ENCODE results near the gene PRR7.
"Not testable (repeated sequence)": the region's sequence is repeated elsewhere in the genome, so short reads cannot be mapped to it uniquely, and the experiment has no call there.

PRR7 gene, protein sequence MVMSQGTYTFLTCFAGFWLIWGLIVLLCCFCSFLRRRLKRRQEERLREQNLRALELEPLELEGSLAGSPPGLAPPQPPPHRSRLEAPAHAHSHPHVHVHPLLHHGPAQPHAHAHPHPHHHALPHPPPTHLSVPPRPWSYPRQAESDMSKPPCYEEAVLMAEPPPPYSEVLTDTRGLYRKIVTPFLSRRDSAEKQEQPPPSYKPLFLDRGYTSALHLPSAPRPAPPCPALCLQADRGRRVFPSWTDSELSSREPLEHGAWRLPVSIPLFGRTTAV

DNA sequence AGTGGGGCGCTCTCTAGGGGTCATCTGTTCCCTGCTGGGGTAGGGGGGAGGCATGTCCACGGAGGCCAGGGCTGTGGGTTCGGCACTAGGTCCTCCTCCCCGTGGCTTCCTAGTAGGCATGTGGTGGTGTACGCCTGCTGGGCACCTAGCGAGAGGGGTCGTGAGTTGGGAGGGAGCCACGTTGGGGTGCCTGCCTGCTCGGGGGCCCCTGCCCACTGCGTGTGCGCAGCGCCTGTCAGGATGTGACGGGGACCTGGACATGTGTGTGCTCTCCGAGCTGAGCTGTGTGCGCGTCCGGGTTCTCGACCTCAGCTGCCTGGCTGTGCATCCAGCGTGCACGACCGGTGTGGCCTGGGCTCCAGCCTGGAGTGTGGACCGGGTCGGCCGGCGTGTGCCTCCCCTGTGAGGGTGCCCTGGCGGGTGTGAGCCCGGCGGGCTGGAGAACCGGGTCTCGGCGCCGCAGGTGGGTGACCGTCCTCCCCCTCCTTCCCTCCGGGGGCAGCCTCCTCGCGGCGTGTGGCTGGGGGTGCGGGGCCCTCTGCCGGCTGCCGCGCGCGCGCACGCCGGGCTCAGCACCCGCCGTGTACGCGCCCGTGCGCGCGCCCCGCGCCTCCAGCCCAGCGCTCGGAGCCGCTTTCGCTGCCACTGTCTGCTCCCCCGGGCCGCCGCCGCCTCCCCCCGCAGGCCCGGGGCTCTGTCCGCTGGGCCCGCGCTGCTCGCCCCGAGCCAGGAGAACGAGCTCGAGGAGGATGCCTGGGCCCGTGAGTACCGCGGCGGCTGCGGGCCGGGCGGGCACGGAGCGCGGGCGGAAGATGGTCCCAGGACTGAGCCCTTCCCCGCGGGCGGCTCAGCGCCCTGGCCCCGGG is at the start of gene PRR7:
PRR7 (plus strand) TSS at position 615 of the 866 bp plus-strand sequence. CDS start 8,254 bp downstream, outside the sequence.
- DNase-seq, result peak; percentile 40

DNA sequence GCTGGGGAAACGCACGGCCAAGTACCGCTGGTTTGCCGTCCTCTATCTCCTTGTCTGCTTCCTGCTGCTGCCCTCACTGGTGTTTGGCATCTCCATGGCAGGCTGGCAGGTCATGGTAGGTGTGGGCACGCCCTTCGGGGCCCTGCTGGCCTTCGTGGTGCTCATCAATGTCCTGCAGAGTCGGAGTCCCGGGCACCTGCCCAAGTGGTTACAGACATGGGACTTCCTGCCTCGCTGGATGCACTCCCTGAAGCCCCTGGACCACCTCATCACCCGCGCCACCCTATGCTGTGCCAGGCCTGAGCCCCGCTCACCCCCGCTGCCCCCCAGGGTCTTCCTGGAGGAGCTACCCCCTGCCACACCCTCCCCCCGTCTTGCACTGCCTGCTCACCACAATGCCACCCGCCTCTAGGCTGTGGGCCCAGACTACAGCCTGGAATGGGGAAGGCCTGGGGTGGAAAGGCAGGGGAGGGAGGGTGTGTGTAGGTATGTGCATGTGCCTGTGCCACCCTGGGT is 48.7 kb upstream of the PRR7 start:
- no peak for DNase-seq

DNA sequence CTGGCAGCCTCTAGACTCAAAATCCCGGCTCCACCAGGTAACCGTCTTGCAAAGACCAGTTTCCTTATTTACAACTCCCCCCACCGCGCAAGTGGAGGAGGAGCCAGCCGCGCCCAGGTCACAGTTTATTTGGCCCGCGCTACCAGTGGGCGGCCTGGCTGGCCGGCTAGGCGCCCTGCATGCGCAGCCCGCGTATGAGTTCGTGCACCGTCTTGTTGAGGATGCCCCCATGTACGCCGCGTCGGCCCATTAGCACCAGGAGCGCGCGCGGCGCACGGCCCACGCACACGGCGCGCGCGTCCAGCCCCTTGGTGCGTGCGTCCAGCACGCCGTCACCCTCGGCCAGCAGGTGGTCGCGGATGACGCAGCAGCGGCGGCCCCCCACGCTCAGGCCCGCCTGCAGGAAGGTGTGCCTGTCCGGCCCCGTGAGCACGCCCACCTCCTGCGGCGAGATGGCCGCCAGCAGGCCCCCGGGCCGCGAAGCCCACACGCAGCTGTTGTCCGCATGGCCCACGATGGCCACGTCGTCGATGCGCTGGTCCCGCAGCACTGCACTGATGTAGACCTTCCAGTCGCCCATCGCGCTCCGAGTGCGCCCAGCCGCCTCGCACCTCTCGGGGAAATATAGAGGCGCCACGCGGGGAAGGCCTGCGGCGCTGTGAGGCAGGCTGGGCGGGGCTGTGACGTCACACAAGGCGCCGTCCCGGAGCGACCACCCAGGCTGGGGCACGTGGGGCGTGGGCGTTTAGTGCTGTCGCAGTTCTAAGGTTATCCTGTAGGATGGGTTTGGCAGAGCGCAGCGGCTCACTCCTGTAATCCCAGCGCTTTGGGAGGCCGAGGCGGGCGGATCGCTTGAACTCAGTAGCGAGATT is 46.4 kb upstream of the PRR7 start, which contains the start of gene PFN3:
PFN3 (minus strand) TSS at position 665 of the 872 bp plus-strand sequence; CDS start at position 580, 85 bp downstream.
- DNase-seq, result no peak

DNA sequence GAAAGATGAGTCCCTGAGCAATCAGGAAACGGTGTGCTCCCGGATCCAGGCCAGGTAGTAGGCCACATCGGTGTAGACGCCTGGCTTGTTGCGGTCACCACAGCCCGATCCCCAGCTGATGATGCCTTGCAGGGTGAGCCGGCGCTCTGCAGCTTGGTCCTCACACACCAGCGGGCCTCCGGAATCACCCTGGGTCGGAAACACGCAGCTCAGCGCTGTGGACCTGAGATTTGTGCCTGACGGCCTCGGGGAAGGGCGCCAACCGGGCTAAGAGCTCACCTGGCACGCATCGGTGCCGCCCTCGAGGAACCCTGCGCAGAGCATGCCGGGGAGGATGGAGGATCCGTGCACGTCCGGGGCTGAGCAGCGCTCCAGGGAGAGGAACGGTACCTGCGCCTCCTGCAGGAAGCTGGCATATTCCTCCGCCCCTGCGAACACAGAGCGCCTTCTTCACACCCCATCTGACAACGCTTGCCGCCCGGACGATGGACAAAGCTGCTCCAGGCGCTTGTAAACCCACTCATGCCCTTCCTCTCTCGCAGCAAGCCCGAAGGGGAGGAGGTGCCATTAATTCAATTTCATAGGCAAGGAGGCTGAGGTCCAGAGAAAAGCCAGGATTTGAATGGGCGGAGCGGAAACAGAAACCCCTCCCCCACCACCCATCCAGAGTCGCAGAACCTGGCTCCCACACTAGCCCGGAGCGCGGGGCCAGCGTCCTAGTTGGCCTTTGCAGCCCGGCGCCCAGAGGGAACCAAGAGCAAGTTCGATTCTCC is 44.2 kb upstream of the PRR7 start:
- DNase-seq, result no peak

DNA sequence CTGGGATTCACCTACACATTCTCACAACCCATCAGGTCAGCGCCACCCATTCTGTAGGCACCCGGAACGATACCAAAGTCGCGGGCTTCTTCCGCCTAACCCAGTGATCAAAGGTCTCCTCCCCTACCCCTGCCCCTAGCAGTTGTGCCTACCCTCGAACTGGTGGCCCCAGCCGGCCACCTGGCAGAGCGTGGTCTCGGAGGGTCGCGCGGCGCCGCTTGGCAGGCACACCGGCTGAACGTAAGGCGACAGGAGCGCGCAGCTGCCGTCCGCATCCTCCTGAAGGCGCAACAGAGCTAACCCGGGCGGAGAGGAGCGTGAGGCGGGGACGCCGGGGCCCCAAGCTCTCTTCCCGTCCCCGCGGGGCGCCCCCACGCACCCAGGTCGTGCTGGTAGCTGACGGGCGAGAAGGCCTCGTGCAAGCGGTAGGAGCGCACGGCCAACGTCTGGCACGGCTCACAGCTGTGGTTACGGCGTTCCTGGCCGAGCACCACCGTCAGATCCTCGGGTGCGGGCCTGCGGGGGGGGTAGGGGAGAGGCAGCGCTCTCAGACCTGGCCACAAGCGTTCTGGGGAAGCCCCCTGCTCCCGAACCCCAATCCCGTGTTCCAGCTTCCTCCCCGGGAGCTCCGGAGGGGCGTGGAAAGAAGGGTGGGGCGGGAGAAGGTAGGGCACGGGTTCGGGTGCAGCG is 43.4 kb upstream of the PRR7 start:
- DNase-seq, result peak; percentile 8

DNA sequence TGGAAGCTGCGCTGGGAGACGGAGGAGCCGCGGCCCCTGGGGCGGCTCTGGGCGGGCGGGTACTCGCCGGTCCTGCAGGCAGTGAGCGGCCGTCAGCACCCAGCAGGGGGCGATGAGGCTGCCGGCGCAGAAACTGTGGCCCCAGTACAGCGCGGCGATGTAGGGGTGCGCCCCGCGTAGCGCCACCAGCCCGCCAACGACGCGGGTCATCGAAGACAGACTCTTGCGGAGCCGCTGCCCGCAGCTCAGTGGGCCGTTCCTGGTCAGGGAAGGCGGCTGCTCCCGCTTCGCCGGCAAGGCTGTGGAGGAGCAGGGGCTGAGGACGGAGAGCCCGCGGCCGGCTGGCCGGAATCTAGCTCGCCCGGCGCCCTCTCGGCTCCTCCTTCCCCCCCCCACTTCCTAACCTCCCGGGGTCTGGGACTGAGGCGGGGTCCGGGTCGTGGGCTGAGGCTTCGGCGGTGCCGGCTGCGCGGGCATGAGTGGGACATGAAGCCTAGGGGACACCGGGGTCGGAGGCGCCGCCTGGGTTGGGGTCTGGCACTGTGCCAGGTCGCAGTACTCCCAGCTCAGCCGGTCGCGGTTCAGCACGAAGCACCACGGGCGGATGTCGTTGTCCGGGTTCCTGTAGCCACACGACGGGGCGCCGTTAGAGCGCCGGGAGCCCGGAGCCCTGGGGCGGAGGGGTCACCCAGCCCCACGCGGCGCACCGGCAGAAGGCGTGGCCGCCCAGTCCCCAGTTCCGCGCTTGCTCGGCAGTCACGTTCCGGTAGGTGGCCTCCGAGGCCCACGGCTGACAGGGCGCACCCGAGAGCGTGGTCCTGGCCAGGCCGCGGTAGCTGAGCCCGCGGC is 42.6 kb upstream of the PRR7 start:
- peak; percentile 69 for DNase-seq

DNA sequence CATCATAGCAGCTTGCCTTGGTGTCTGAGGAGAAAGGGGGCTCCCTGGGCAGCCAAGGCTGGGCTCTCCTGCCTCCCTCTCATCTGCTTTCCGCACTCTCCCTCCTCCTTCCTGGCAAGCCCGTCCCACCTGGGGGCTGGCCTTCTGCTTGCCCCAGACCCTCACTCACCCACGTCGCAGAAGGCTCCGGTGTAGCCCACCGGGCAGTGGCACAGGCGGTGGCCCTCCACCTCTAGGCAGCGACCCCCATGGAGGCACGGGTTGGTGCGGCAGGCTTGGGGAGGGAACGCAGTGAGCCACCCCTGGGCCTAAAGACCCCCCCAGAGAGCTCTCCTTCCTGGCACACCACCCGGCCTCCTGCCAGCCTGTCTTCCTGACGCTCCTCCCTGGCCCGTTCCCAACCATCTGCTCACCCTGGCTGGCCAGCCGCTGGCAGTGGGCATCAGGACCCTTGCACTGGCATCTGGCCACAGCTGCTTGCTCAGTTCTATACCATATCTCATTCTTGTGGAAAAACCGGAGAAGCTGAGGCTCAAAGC is 41.9 kb upstream of the PRR7 start:
- DNase-seq, result no peak

DNA sequence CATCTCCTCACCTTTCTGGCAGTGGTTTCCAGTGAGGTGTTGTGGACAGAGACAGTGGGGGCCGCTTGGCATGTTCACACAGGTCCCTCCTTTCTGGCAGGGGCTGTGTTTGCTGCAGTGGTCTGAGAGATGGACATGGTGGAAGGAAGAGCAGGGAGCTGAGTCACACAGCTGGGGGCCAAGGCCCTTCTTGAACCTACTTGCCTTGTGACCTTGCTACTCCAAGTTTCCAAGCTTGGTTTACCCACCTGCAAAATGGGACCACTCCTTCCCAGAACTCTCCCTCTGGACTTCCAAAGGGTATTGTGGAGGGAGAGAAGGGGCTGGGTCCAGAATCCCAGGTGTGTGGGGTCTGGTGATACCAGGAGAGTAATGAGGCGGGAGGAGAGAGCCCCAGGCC is 41.3 kb upstream of the PRR7 start:
- no peak for DNase-seq

DNA sequence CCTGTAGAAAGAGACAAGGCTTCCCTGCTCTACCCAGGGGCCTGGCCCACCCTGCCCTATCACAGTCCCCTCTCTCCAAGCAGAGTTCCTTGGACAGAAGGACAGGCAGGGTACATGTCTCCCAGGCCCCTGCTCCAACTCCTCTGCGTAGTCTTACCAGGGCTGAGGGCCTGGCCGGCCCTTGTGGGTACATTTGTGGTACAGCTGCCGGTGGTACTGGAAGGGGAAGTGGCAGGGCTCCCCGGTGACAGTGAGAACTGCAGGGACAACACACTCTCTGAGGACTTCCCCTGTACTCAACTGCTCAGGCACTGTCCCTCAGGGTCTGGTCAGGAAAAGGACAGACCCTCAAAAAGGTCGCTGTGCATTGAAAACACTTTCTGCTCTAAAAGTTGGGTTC is 40.8 kb upstream of the PRR7 start:
- DNase-seq, result peak; percentile 56

DNA sequence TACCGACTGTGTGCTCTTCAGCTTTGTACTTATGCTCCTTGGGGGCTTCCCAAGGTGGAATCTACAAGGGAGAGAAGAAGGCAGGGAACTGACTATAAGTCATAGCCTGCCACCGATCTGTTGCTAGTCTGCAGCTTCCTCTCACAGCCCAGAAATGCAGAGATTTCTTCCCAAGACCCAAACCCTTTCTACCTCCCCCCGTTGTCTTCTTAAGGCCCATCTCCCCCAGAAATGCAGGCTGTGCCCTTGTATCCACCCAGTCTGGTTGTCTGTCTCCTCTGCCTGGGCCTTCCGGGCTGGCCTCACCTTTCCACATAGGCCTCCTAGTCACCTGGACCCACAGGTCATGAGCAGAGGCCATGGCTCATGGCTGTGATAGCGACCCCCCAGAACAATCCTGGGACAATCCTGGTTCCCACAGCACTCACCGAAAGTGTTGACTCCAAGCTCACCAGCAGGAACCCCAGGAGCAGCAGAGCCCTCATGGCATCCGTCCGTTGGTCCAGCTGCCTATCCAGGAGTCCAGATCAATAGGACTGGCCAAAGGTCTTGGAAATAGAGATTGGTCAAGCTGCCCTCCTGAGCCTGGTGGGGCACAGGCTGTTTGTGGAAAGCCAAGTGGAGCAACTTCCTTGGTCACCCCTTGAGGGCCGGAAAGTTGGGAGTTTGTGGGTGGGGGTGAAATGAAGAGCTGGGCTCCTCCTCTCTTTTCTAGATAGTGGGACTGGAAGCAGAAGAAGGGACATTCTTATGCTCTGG is 37.4 kb upstream of the PRR7 start, which contains the start of gene F12:
F12 (minus strand) TSS at position 522 of the 759 bp plus-strand sequence; CDS start at position 485, 37 bp downstream.
- DNase-seq, result no peak

DNA sequence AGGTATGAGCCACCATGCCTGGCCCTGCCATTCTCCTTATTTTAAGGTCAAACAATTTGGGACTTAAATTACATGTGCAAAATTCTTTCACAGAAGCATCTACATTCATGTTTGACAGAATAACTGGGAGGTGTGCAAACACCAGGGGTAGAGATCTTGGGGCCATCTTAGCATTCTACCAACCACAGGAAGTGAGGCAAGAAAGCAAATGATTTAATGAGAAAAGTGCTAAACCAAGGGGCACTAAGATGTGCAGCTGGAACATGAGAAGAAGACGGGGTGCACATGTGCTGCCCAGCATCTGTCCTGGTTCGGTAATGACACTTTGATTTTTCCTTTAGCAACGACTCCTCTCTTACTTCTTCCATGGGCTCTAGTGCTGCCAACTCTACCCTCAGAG is 36.0 kb upstream of the PRR7 start:
- DNase-seq, result peak; percentile 50

DNA sequence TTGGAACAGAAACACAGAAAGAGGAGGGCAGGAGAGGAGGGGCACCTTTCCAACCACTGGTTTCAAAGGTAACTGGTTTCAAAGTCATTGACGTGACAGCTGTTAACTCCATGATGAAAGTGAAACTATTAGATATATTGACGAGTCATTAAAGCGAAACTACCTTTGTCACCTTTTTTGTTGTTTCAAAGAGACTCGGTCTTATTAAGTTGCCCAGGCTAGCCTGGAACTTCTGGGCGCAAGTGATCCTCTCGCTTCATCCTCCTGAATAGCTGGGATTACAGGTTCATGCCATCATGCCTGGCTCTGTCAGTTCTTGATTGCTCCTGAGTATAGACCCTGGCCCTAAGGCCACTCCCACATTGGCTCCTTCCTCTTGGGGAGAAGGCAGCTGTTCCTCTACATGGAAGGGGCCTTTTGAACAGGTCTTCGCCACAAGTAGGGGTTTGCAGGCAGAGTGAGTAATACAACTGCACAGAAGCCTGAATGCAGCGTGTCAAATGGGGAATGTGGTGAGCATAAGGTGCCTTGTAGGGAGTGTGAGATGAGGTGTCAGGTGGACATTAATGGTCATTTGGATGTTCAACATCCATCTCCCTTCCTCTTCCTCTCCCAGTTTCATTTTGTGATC is 33.9 kb upstream of the PRR7 start:
- no peak for DNase-seq

DNA sequence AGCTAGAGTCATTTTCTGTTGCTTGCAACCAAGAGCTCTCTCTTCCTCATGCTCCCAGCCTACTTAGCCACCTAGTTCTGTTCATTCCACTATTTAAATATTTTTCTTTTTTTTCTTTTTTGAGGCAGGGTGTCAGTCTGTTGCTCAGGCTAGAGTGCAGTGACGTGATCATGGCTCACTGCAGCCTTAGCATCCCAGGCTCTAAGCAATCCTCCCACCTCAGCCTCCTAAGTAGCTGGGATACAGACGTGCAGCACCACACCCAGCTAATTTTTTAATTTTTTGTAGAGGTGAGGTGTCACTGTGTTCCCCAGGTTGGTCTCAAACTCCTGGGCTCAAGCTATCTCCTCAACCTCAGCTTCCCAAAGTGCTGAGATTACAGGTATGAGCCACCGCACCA is 32.1 kb upstream of the PRR7 start:
- DNase-seq, result no peak

DNA sequence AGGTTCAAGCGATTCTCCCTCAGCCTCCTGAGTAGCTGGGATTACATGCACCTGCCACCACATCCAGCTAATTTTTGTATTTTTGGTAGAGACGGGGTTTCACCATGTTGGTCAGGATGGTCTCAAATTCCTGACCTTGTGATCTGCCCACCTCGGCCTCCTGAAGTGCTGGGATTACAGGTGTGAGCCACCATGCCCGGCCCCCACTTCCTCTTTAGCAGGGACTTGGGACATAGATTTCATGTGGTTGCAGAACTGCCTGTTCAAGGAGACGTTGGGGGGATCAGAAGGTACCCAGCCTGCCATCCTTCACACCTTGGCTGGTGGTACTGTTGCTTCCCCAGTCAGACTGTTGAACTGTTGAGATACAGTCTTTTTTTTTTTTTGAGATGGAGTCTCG is 29.5 kb upstream of the PRR7 start:
- DNase-seq, result not testable (repeated sequence)

DNA sequence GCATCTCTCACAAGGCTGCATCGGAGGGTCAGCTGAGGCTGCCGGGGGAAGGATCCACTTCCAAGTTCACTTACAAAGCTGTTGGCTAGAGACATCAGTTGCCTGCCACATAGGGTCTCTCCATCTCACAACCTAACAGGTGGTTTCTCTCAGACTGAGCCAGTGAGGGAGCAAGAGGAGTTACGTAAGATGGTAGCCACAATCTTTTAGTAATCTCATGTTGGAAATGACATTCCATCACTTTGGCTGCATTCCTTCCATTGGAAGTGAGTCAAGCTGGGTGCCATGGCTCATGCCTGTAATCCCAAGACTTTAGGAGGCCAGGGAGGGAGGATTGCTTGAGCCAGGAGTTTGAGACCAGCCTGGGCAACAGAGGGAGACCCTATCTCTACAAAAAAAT is 27.6 kb upstream of the PRR7 start:
- no peak for DNase-seq

DNA sequence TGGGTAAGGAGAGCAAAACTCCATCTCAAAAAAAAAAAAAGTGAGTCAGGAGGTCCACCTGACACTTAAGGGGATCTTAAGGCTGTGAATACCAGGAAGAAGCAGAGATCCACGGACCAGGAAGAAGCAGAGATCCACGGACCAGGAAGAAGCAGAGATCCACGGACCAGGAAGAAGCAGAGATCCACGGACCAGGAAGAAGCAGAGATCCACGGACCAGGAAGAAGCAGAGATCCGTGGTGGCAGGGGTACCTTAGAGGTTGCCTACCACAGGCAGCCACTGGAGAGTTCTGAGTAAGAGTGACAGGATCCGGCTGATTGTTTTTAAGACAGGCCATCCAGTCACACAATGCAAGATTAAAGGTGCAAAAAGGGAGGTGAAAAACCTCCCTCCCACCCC is 26.1 kb upstream of the PRR7 start:
- not testable (repeated sequence) for DNase-seq

DNA sequence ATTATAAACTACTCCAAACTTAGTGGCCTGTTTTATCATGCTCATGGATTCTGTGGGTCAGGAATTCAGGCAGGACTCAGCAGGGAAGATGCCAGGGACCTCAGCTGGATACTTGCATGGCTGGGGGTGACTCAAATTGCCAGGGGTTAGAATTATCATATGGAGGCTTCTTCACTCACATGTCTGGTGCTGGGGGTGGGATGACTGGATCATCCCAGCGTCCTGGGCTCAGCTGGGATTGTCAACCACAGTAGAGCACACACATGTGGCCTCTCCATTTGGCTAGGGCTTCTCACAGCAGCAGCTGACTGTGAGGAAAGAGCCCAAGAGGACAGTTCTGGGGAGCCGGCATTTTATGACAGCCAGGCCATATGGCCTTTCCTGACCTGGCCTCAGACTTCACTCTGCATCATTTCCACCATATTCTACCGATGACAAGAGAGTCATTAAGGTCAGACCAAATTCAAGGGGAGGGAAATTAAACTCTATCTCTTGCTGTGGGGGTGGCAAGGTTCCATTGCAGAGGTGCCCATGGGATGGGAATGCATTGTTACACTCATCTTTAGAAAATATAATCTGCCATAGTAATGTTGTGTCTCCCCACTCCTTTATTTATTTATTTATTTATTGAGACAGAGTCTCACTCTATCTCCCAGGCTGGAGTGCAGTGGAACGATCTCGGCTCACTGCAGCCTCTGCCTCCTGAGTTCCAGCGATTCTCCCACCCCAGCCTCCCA is 25.4 kb upstream of the PRR7 start:
- no peak for DNase-seq

DNA sequence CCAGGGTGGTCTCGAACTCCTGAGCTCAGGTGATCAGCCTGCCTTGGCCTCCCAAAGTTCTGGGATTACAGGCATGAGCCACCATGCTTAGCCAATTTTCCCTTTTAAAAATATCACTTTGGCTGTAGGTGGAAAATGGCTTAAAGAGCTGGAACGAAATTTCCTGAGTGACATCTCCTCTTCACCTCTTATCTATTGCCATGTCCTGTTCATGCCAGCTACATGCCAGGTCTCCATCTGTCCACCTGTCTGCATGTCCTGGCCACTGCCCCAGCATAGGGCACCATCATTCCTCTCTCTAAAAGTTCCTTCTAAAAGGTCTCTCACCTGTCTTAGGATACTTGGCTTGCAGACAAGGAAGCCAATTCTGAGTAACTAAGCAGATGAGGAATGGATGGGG is 22.9 kb upstream of the PRR7 start:
- no peak for DNase-seq

All from GF-D8 (cell line).